IMR-90 (cell line): ENCODE results near the gene DOCK4.

ENCODE experiments used
- CEBPB ChIP-seq: IDR thresholded peaks from 2 replicates; pipeline ENCODE4 v1.6.1; 2012; ENCODE audit warnings: low read depth, low read length, improper control_type of control experiment
- CTCF ChIP-seq: conservative IDR thresholded peaks from 2 replicates; pipeline ENCODE4 v1.5.1; 2012; ENCODE audit warnings: mild to moderate bottlenecking, low read depth, low read length, improper control_type of control experiment
- FOS ChIP-seq: fragments of 150-350 bp; IDR thresholded peaks from 2 replicates; pipeline ENCODE4 v1.6.1; 2016; ENCODE audit warnings: low read depth, low read length
- SMC3 ChIP-seq: fragments of 150-350 bp; IDR thresholded peaks from 2 replicates; pipeline ENCODE4 v1.6.1; 2016; ENCODE audit warnings: low read depth, mild to moderate bottlenecking, antibody characterized with exemption, low read length, moderate library complexity

GRCh38 chr7:112201411-112201810 lies 4.8 kb downstream of the DOCK4 start:
- TF ChIP-seq CTCF (no peak), CEBPB (no peak), SMC3 (no peak), FOS (no peak)
